SK-N-MC (cell line): Measurements from ENCODE around the gene SALL1.

ENCODE experiments used
- EZH2 ChIP-seq: fragments of 200-600 bp; sonication (generic); IDR thresholded peaks from one replicate; pipeline ENCODE4 v1.6.1; 2017; ENCODE audit warnings: antibody characterized with exemption
- FOXP2 ChIP-seq: optimal IDR thresholded peaks from 2 replicates; pipeline ENCODE3; 2011; ENCODE audit warnings: mild to moderate bottlenecking, moderate library complexity; ENCODE audit not compliant: insufficient read depth; ENCODE audit errors: extremely low read length, control extremely low read depth
- POLR2AphosphoS5 ChIP-seq: IDR thresholded peaks from 2 replicates; pipeline ENCODE4 v1.6.1; 2012; ENCODE audit warnings: mild to moderate bottlenecking, low read depth, low read length, borderline replicate concordance

DNA sequence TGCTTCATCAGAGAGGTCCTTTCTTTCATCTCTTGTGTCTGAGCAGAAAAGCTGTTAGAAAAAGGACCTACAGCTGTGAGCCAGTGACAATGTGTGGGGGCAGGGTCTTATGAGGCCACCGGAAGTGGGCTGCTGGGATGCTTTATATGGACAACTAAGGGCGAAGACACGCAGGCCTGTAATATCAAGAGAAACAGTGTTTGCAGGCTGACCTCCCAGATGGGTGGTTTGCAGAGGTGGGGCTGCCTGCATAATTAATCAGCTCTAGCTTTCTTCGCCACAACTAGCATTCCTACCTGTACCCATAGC, 30.4 kb upstream of the SALL1 start:
- TF ChIP-seq EZH2, result no peak
- no peak for TF ChIP-seq POLR2AphosphoS5
- TF ChIP-seq FOXP2, result no peak
